GM21717 (cell line): ENCODE measurements around the gene PRKACA.
"Not testable (repeated sequence)": the region's sequence is repeated elsewhere in the genome, so short reads cannot be mapped to it uniquely, and the experiment has no call there.

Experiments
- ATAC-seq: cut with Tn5 transposase; IDR thresholded peaks from one replicate; pipeline ENCODE4 v1.9.1; 2021; ENCODE audit warnings: mild to moderate bottlenecking, moderate library complexity; ENCODE audit not compliant: unreplicated experiment

PRKACA gene

GRCh38 chr19:14148751-14149410, 31.3 kb upstream of the PRKACA start:
- ATAC-seq: no peak

GRCh38 chr19:14147797-14148605, 30.4 kb upstream of the PRKACA start:
- ATAC-seq: no peak

GRCh38 chr19:14146789-14147216, 29.2 kb upstream of the PRKACA start:
- ATAC-seq: no peak

- ATAC-seq: not testable (repeated sequence)
Measured at GRCh38 chr19:14146169-14146568, 28.6 kb upstream of the PRKACA start.

DNA sequence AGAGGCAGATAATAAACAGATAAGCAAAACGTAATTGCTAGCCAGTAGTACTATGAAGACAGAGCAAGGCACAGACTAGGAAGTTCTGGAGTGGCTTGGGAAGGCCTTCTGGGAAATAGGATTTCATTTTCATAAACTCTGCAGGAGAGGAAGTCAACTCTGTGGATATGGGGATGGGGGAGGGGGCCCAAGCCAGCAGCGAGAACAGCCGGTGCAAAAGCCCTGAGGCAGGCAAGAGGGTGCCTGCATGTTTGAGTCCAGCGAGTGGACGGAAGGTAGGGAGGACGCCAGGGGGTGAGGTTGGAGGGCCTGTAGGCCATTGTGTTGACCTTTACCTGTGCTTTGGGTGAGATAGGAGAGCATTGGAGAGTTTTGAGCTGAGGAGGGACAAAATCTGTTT, 27.8 kb upstream of the PRKACA start:
- ATAC-seq: no peak

GRCh38 chr19:14142262-14143190, 25.0 kb upstream of the PRKACA start:
- no peak for ATAC-seq

DNA sequence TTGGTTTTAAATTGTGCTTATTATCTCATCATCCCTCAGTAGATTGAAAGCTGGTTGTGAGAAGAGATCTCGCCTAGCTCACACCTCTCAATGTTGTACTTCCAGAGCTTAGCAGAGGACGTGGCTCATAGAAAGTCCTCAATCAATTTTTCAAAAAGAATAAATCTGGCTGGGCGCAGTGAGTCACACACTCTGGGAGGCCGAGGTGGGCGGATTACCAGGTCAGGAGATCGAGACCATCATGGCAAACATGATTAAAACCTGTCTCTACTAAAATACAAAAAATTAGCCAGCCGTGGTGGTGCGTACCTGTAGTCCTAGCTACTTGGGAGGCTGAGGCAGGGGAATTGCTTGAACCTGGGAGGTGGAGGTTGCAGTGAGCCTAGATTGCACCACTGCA, 23.5 kb upstream of the PRKACA start:
- ATAC-seq: no peak

DNA sequence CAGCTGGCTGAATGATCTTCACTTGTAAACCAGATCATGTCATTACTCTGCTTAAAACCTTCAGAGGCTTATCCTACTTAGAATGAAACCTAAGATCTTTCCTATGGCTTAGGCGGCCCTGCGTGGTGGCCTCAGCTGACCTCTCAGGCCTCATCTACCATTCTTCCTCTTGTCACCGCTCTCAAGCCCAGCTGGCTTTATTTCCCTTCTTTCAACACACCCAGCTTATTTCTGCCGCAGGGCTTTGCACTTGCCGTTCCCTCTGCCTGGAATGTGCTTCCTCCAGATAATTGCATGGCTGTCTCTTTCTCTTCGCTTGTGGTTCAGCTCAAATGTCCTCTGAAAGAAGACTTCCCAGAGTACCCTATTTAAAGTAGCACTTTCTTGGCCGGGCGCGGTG, 22.4 kb upstream of the PRKACA start:
- ATAC-seq: no peak

- ATAC-seq: no peak
Measured at GRCh38 chr19:14138576-14139265, 21.2 kb upstream of the PRKACA start.

GRCh38 chr19:14136509-14137281, 19.1 kb upstream of the PRKACA start, which contains the start of gene ASF1B:
Gene ASF1B (minus strand): TSS chr19:14136589. CDS start chr19:14136456, 133 bp downstream.
- peak; percentile 70 for ATAC-seq

- no peak for ATAC-seq
Measured at GRCh38 chr19:14135985-14136508, 18.5 kb upstream of the PRKACA start.

DNA sequence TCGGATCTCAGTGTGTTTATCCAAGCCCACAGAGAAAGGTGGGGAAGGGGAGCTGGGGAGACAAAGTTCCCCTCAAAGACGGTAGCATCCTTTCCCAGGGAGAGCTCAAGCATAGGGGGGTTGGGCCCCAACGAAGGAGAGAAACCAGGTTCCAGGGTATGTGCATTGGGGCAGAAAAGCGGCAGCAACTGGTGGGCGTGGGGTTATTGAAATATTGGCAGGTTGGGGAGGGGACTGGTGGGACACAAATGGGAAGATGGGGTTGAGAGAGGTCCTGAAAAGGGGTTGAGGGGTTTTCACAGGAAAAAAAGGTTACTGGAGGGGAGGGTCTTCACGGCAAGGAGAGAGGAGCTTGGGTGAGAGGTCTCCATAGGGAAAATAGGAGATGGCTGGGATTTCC, 17.8 kb upstream of the PRKACA start:
- ATAC-seq: no peak

GRCh38 chr19:14127929-14128509, 10.5 kb upstream of the PRKACA start:
- ATAC-seq: no peak

- ATAC-seq: no peak
Measured at GRCh38 chr19:14127176-14127575, 9.6 kb upstream of the PRKACA start.

- ATAC-seq: no peak
Measured at GRCh38 chr19:14122924-14123323, 5.4 kb upstream of the PRKACA start.

DNA sequence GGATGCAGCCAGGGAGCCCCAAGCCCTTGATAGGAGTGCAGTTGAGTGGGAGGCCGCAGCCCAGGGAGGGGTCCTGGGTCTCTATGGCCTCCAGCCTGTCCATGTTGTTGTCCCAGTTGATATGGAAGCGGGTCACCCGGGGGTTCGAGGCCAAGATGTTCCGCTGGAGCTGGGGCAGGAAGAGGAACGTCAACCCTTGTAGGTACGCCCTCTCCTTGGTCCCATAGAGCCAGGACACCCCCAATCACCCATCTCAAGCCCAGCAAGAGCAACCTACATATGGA, 2.9 kb upstream of the PRKACA start:
- no peak for ATAC-seq

- no peak for ATAC-seq
Measured at GRCh38 chr19:14119644-14120496, 2.3 kb upstream of the PRKACA start.

- ATAC-seq: no peak
Measured at GRCh38 chr19:14119146-14119545, 1.6 kb upstream of the PRKACA start.
